ENCODE measurements around the gene PRTFDC1.
"Not testable (repeated sequence)": the region's sequence is repeated elsewhere in the genome, so short reads cannot be mapped to it uniquely, and the experiment has no call there.

Gene PRTFDC1

DNA sequence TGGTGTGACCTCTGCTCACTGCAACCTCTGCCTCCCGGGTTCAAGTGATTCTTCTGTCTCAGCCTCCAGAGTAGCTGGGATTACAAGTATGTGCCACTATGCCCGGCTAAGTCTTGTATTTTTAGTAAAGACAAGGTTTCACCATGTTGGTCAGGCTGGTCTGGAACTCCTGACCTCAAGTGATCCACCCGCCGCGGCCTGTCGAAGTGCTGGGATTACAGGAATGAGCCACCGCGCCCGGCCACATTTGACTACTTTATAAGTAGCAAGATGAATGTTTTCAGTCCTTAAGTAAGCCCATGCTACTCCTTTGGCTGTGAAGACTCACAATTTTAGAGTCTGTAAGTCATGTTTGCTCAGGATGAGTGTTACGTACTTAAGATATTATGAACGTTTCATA, 16.5 kb upstream of the PRTFDC1 start:
- DNase-seq; in situ Hi-C loops (cut with HindIII; ENCODE audit: low pct_ligation_motif_present, low pct_unique_long_range_greater_than_20kb, low sequenced_read_pairs): not testable (repeated sequence)

DNA sequence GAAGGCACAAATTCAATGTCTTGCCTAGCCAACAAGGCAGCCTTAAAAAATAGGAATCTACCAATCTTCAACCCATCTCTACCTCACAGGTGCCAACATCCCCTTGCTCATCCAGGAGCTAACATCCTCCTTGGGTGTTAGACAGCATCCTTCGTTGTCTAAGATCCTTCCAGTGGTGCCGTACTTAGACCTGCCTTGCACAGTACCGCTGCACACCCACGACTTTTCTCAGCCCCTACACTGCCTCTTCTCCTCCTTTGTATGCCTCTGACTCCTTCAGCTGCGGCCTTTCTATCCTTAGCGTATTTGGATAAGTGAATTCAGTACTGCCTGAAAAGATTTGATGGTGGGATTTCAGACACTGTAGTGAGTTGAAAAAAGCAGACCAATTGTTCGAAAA, 15.9 kb upstream of the PRTFDC1 start:
- in situ Hi-C loops (cut with HindIII; ENCODE audit: low pct_ligation_motif_present, low pct_unique_long_range_greater_than_20kb, low sequenced_read_pairs): no loop called here

DNA sequence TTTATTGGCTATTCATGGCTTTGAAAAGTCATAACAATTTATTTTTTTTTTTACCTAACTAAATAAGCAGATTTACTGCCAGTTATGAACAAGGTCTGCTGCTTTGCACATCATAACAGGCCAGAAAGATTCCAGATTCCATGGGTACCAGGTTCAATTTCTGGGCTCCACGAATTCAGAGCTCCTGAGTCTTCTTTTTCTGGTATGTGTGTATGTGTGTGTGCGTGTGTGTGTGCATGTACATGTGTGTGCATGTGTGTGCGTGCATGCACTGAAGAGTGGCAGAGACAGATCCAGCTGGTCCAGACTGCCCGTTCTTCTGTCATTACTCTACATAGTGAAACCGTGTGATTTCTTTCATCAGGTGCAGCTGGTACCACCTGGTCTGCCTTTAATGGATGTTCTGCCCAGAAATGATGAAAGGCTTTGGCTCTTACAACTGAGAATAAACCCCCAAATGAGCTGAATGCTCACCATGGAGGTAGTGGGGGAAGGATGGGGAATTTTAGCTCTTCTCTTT, 14.6 kb upstream of the PRTFDC1 start:
- in situ Hi-C loops (cut with HindIII; ENCODE audit: low pct_ligation_motif_present, low pct_unique_long_range_greater_than_20kb, low sequenced_read_pairs): no loop called here
- DNase-seq: no peak

More for the DNA sequence above, 15.9 kb upstream of the PRTFDC1 start:
- no peak for DNase-seq

DNA sequence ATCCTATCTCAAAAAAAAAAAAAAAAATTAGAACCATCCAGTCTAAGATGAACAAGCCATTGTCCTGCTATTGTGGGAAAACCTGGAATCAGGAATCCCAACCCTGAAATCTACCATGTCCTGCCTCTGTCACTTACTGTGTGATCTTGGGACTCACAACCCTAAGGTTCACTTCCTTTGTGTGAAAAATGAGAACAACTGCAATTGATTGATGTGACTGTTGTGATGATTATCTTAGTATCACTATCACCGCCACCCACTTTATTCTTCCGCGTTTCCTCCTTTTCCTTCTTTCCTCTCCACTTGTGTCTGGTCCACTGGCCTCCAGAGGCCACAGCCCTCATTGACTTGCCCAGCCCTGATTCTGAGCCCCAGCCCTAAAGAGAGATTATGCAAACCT, 12.6 kb upstream of the PRTFDC1 start:
- in situ Hi-C loops (cut with HindIII; ENCODE audit: low pct_ligation_motif_present, low pct_unique_long_range_greater_than_20kb, low sequenced_read_pairs): no loop called here
- DNase-seq: no peak

DNA sequence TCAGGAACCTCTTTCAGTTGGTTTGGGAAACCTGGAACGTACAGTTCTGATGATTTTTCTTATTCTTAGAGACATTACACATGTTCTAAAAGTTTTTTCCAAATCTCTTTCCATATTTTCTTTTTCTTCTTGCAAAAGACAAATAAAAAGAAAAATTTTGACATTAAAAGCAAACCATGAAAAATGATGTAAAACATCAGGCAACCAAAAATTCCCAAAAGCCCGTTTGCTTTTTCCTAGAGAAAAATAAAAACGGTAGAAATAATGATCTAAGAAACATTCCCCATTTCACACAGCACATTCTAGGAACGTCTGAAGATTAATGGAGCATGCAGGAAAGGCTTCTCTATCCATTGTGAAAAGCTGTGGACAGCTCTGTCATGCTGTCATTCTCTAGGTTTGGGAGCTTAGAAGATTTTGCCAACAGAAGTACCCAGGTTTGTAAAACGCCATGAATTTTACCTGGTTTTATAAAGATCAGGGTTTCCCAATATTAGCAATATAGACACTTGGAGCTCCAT, 11.2 kb upstream of the PRTFDC1 start:
- in situ Hi-C loops (cut with HindIII; ENCODE audit: low pct_ligation_motif_present, low pct_unique_long_range_greater_than_20kb, low sequenced_read_pairs): no loop called here
- peak; percentile 60 for DNase-seq

DNA sequence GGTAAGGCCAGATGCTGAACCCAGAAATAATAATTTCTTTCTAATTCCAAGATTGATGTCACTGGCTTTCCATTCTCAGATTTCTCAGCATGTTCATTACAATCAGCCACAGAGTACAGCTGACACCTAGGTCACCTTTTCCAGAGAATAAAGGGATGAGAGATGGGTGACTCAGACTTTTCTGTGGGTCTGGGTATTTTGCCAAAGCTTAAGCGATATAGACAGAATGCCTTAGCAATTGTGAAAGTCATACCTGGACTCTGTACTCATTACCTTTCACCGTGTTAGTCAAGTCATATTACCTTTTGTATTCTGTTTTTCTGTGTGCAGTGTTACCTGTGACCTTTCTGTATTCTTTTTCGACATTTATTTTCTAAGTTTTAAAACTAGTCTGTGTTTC, 10.6 kb upstream of the PRTFDC1 start:
- in situ Hi-C loops (cut with HindIII; ENCODE audit: low pct_ligation_motif_present, low pct_unique_long_range_greater_than_20kb, low sequenced_read_pairs): no loop called here
- peak; percentile 68 for DNase-seq

DNA sequence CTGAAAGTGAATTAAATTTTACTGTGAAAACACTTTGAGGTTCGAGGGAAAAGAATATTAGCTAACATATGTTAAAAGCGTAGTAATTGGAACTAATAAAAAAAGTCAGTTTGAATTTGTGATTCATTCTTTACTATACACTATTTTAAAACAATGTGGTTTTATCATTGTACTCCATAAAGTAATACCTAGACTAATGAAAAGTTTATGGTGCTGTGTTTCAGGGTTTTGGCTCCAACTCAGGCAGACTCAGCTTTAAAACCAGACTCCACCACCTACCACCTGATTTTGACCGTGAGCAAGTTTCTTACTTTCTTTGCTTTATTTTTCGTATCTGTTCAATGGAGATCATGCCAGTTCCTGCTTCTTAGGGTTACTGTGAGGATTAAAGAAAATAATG, 9.2 kb upstream of the PRTFDC1 start:
- no peak for DNase-seq
- in situ Hi-C loops (cut with HindIII; ENCODE audit: low pct_ligation_motif_present, low pct_unique_long_range_greater_than_20kb, low sequenced_read_pairs): no loop called here

DNA sequence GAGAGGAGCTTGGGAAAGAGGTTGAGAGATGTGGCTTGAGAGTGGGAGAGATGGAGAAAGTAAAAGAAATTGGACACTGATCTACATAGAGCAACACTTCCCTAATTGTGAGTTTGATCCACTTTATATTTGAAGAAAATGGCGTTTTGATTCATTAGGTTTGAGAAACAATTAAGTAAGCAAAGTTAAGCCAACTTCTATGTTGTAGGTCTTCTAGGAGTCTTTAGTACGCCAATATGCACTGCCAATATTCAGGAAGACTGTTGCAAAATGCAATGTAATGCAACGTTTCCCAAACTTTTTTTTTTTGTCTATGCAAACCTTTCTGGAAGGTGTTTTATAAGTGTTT, 7.0 kb upstream of the PRTFDC1 start:
- in situ Hi-C loops (cut with HindIII; ENCODE audit: low pct_ligation_motif_present, low pct_unique_long_range_greater_than_20kb, low sequenced_read_pairs): no loop called here
- no peak for DNase-seq

DNA sequence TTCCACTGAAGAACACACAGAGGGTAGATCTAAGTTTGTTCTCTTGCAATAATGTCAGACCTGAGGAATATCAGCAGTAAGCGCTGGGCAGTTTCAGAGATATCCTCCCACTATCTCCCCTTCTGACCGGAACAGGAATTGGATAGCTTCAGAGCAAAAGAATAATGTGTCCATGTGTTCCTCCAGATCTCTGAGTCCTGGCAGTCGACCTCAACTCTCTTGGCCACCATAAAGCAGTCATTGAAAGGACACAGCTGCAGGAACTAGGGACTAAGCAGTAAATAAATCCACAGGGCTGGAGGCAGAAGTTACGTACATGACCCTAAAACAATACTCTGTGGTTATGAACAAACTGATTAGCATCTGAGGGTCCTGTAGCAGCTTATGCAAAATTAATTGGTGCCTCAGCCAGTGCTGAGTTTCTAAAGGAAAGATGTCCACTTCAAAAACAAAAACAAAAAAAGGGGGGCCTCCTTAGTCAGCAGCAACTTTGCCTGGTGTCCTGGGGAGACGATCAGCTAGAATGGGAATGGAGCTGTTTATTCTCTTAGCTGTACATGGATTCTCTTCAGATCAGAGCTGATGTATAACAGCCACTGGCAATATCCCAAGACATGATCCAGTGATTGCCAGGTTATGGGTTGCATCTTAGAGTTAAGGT, 6.4 kb upstream of the PRTFDC1 start:
- DNase-seq: no peak
- in situ Hi-C loops (cut with HindIII; ENCODE audit: low pct_ligation_motif_present, low pct_unique_long_range_greater_than_20kb, low sequenced_read_pairs): no loop called here

DNA sequence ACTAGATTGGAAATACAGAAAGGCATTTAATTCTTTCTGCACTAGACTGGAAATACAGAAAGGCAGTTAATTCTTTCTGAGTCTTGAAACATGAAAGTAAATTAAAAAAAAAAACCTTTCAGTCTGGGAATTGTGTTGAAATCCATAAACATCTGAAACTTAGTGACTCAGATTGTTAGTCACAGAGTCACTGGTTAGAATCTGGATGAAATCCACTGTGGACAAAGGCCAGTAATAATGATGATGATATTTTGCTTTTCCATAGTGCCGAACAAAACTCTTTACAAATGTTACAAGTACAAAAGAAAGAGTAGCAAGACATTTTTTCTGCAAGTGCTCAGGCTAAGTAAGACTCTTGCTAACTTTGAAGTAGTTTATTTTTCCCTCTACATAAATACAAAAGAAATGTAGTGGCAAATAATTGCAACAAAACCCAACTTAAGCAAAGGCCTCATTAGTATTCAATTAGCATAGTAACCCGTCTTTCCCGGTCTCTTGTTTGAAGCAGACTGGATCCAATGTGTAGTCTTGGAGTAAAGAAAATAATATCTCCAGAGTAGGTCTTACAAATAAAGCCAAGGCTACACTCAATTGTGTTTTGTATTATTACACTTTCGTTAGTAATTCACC, 5.8 kb upstream of the PRTFDC1 start:
- peak; percentile 44 for DNase-seq
- in situ Hi-C loops (cut with HindIII; ENCODE audit: low pct_ligation_motif_present, low pct_unique_long_range_greater_than_20kb, low sequenced_read_pairs): no loop called here

DNA sequence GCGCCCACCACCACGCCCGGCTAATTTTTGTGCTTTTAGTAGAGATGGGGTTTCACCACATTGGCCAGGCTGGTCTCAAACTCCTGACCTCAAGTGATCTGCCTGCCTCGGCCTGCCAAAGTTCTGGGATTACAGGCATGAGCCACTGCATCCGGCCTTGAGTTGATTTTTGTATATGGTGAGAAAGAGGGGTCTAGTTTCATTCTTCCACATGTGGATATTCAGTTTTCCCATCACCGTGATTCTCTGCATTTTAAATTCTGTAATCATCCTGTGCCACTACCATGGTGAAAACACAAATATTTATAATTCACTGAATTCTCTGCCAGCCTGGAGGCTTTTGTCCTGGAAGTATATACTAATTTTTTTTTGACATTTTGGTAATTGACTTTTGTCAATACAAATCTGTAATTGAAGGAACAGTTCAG, 5.2 kb upstream of the PRTFDC1 start:
- in situ Hi-C loops (cut with HindIII; ENCODE audit: low pct_ligation_motif_present, low pct_unique_long_range_greater_than_20kb, low sequenced_read_pairs); DNase-seq: not testable (repeated sequence)

DNA sequence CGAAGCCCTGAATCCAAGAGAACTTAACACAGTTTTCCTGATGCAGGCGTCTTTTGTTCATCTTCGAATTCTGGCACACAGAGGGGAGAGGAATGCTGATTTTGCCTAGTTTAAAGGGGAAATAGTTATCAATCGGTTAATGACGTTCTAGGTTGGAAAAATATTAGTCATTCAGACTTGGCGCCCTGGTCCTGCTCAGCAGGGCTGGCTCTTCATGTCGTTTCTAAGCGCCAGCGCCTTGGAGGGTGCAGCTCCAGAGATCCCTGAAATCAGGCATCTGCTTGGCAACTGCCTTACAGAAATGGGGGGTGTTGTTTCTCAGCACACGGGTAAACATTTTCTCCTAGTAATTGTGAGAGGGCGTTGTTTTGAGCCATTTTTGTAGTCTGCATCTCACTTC, 1.3 kb upstream of the PRTFDC1 start:
- in situ Hi-C loops (cut with HindIII; ENCODE audit: low pct_ligation_motif_present, low pct_unique_long_range_greater_than_20kb, low sequenced_read_pairs): no loop called here
- DNase-seq: no peak

DNA sequence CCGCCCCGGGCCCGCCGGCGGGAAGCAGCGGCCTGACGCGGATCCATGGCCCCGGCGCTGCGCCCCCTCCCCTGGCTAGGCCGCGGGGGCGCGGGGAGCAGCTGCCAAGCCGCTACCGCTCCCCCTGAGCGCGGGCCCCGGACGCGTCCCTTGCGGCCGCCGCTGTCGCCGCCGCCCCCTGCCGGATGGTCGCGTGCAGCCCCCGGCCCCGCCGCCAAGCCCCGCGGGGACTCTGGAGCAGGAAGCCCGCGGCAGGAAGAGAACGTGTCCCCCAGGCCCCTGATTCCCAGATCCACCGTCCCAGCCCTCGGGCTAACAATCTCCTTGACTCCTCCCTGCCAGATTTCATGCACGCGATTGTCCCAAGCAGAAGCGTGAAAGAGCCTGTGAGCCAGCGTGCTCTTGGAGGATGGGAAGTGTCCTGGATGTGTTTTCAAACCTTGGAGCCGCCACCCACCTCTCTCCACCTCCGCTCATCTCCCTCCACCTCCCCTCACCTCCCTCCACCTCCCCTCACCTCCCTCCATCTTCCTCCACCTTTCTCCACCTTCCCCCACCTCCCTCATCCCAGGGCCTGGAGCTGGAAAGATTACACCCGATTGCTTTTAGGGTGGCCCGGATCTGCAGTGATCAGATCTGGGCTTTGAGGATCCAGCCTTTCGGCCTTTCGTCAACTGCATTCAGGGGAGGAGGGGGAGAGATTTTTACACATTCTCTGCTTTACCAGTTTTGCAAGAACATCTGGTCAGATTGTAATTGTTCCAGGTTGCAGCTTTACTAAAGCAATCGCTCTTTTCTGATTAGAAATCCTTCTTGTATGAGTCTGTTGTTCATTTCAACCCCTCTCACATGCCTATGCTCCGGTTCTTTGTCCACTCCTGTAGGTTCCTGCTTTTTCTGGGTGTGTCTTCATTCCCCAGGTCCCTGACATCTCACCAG, 570 bp upstream of the PRTFDC1 start:
- in situ Hi-C loops (cut with HindIII; ENCODE audit: low pct_ligation_motif_present, low pct_unique_long_range_greater_than_20kb, low sequenced_read_pairs): no loop called here
- peak; percentile 28 for DNase-seq

DNA sequence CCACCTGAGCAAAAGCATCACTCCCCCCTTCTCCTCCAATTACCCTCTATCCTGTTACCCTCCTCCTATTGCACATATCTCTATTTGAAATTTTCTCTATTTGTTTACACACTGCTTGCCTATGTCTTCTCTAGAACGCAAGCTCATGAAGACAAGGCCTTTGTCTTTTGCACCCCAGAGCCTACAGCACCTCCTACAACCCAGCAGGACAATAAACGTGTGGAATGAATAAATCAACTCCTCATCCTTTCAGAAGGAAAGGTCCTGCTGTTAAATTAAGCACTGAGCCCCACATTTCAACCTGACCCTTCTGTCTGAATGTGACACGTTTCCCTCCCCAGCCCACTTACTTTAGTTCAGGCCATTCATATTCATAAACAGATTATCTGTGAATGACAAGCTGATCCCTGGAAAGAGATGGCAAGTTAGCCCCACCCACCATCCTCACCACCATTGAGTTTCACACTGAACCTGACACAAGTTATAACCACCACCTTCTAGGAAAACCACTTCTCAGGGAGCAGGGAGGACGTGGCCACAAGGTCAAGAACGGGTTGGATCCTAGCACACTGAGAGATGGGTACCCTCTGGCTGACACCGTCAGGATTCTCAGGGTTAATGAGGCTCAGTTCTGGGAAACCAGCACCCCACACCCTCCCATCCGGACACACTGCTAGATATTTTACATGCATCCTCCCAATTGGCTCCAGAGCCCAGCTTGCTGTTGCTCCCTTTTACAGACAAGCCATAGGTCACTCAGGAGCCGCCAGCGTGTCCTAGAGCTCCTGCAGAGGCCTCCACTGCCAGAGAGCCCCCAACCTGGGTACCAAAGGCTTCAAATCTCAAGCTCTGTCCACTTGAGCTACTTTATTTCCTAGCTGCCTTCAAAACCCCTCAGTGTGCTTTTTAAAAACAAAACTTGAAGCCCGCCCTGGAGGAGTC, 934 bp downstream of the PRTFDC1 start:
- DNase-seq: peak; percentile 70
- in situ Hi-C loops (cut with HindIII; ENCODE audit: low pct_ligation_motif_present, low pct_unique_long_range_greater_than_20kb, low sequenced_read_pairs): no loop called here

DNA sequence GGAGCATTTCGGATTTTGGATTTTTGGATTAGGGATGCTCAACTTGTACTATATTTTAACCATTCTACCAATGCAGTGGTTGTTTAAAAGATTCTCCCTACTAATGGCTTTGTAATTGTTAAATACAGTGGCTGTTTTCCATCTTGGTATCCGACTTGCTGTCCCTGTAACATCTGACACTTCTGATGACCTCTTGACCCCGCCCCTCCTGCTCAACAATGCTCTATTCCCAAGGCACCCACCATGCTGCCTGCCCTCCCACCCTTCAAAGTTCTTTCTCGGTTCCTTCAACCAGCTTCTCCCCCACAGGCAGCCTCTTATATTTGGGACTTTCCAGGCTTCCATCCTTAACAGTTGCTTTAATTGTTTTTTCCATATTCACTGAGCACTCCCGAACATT, 2.0 kb downstream of the PRTFDC1 start:
- no peak for DNase-seq
- in situ Hi-C loops (cut with HindIII; ENCODE audit: low pct_ligation_motif_present, low pct_unique_long_range_greater_than_20kb, low sequenced_read_pairs): no loop called here

DNA sequence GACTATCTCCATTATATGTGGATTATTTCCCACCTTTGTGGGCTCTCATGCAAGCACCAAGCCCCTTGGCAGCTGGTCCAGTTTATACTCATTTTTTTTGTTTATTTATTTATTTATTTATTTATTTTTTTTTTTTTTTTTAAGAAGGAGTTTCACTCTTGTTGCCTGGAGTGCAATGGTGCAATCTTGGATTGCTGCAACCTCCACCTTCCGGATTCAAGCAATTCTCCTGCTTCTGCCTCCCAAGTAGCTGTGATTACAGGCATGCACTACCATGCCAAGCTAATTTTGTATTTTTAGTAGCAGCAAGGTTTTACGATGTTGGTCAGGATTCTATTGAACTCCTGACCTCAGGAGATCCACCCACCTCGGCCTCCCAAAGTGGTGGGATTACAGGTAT, 2.8 kb downstream of the PRTFDC1 start:
- no peak for DNase-seq
- in situ Hi-C loops (cut with HindIII; ENCODE audit: low pct_ligation_motif_present, low pct_unique_long_range_greater_than_20kb, low sequenced_read_pairs): no loop called here

DNA sequence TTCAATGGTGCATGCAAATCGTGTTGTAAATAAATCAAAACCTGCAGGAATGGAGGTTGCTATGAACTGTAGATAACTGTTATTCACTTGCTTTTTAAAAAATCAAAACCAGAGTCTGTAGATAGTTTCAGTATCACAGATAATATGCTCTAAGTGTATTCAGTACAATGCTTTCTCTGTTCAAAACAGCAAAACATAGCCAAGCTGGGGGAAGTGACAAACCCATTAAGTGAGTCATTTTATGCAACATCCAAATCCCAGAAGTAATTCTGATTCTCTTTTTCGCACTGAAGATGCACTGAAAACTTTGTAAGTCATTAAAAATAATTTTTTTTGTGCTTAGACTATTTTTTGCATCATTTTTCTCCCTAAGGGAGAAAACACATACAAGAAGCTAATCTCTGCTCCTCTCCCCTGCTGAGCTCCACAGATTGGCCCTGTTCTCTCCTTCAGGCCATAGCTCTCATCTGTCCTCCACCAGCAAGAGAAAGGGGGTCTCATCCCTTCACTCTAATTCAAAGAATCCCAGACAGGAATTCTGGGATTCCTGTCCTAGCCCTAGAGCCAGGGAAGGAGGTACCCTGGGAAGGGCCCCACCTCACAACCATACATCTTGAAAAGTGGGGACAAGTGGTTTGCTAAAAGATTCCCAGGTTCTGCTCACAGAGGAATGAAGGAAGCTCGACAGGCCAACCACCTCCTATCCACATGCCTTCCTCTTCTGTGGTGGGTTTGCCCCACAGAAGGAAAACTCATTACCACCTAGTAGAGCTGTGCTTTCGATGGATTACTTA, 4.9 kb downstream of the PRTFDC1 start:
- DNase-seq: no peak

More for the DNA sequence above, 4.9 kb downstream of the PRTFDC1 start:
- in situ Hi-C loops (cut with HindIII; ENCODE audit: low pct_ligation_motif_present, low pct_unique_long_range_greater_than_20kb, low sequenced_read_pairs): no loop called here

All from ACHN (cell line).